HepG2 (cell line): Measurements from ENCODE around the gene IGFBP6. TPM values are rescaled to one million over a fixed set of nuclear protein-coding genes. Genes with fewer than 3 reads are reported as not detected.

Experiments
- ATAC-seq: fragments of 200-7000 bp; cut with Tn5 transposase; 3 replicates; pipeline ENCODE4 v1.9.1; 2020; ENCODE audit warnings: mild to moderate bottlenecking, moderate library complexity
- BruUV-seq: library from RNA; stranded (reverse); fragments of 400-500 nt; replicated peaks from 2 replicates; lab custom pipeline; 2021; lab: Mats Ljungman, UMichigan
- CTCF ChIA-PET: fragments of 300-600 bp; formaldehyde crosslinking; extraction: SDS; loops from one replicate; lab custom pipeline; 2021; ENCODE audit warnings: low total read pairs, inconsistent platforms, low intra/inter-chr PET ratio; lab: Yijun Ruan, JAX
- POLR2A ChIA-PET: fragments of 350-600 bp; sonication (Branson Sonifier 250); formaldehyde crosslinking; loops from one replicate; lab custom pipeline; 2020; ENCODE audit warnings: antibody characterized with exemption, inconsistent platforms; lab: Yijun Ruan, JAX
- DNase-seq: peaks from one replicate; pipeline ENCODE4 v3.0.0-alpha.2; 2015; ENCODE audit warnings: low spot score
- FAIRE-seq: peaks from 3 replicates; lab custom pipeline; 2011; peaks lifted over from hg19 to GRCh38; lab: Jason Lieb, UNC
- H2AFZ ChIP-seq: one replicate; pipeline ENCODE4 v1.6.1; 2011; ENCODE audit warnings: low read length, inconsistent platforms
- H3K27ac ChIP-seq: fragments of 300-600 bp; 3 replicates; pipeline ENCODE4 v1.8.0; 2011; ENCODE audit warnings: mixed run types, mild to moderate bottlenecking, mixed read lengths, low read length, inconsistent platforms; ENCODE audit not compliant: insufficient read depth; ENCODE audit errors: extremely low read length
- H3K27me3 ChIP-seq, 2 experiments: fragments of 200-600 bp in 1 of 2; 2 replicates in 1 of 2; 3 replicates in 1 of 2; pipeline versions ENCODE4 v1.6.0 to v1.8.0; 2011; ENCODE audit warnings: low read length in 2 of 2, mild to moderate bottlenecking in 2 of 2, moderate library complexity in 2 of 2, inconsistent platforms in 1 of 2; ENCODE audit not compliant: insufficient read depth in 2 of 2, control insufficient read depth in 1 of 2
- H3K36me3 ChIP-seq, 2 experiments: fragments of 200-600 bp in 1 of 2; replicated peaks in 1 of 2; 2 replicates in 1 of 2; 3 replicates in 1 of 2; pipeline versions ENCODE4 v1.5.1 to v1.8.0; 2011; ENCODE audit warnings: low read length in 2 of 2, inconsistent platforms in 1 of 2; ENCODE audit not compliant: insufficient read depth in 2 of 2, control insufficient read depth in 1 of 2
- H3K4me1 ChIP-seq: 2 replicates; pipeline ENCODE4 v1.5.1; 2012; ENCODE audit warnings: low read length, inconsistent platforms; ENCODE audit not compliant: insufficient read depth
- H3K4me2 ChIP-seq: 2 replicates; pipeline ENCODE4 v1.6.0; 2011; ENCODE audit warnings: low read depth, low read length, inconsistent platforms
- H3K4me3 ChIP-seq, 3 experiments: fragments of 200-600 bp in 1 of 3; sonication (generic), shearing (Covaris generic) in 1 of 3; replicated peaks in 1 of 3; 2 replicates each; pipeline ENCODE4 v1.5.1; 2011 to 2016; ENCODE audit warnings: low read length in 3 of 3, inconsistent platforms in 2 of 3, low read depth in 2 of 3, mild to moderate bottlenecking in 2 of 3, control low read depth in 1 of 3, mixed read lengths in 1 of 3; ENCODE audit not compliant: insufficient read depth in 1 of 3
- H3K79me2 ChIP-seq: one replicate; pipeline ENCODE4 v1.6.1; 2011; ENCODE audit warnings: low read length, inconsistent platforms; ENCODE audit not compliant: insufficient read depth
- H3K9ac ChIP-seq: 2 replicates; pipeline ENCODE4 v1.6.0; 2011; ENCODE audit warnings: mild to moderate bottlenecking, low read depth, low read length, inconsistent platforms; ENCODE audit not compliant: insufficient read depth
- H3K9me3 ChIP-seq: 2 replicates; pipeline ENCODE4 v1.5.1; 2012; ENCODE audit warnings: mild to moderate bottlenecking, low read length
- H4K20me1 ChIP-seq: 2 replicates; pipeline ENCODE4 v1.6.0; 2011; ENCODE audit warnings: inconsistent platforms, mild to moderate bottlenecking, low read length, moderate library complexity; ENCODE audit not compliant: insufficient read depth
- CBX2 ChIP-seq, 2 experiments: fragments of 200-600 bp in 1 of 2; sonication (generic); formaldehyde crosslinking in 1 of 2; IDR thresholded peaks; 2 replicates each; pipeline versions ENCODE4 v1.7.0 to v1.8.1; 2018 to 2022; ENCODE audit warnings: low read depth in 2 of 2, low read length in 1 of 2, mild to moderate bottlenecking in 1 of 2, missing genetic modification reagents in 1 of 2
- DR1 ChIP-seq: sonication (generic); formaldehyde crosslinking; IDR thresholded peaks from 2 replicates; pipeline ENCODE4 v1.8.0; 2021; ENCODE audit warnings: mild to moderate bottlenecking, missing genetic modification reagents, inconsistent platforms
- MIER3 ChIP-seq: IDR thresholded peaks from 2 replicates; pipeline ENCODE4 v1.6.1; 2016; ENCODE audit warnings: missing compliant biosample characterization, borderline replicate concordance
- PITX1 ChIP-seq: sonication (generic); formaldehyde crosslinking; IDR thresholded peaks from 2 replicates; pipeline ENCODE4 v1.5.1; 2020; ENCODE audit warnings: mild to moderate bottlenecking, missing genetic modification reagents
- PRMT3 ChIP-seq: sonication (generic); formaldehyde crosslinking; IDR thresholded peaks from 2 replicates; pipeline ENCODE4 v1.8.1; 2022; ENCODE audit warnings: low read depth, mild to moderate bottlenecking, moderate library complexity, missing genetic modification reagents, borderline replicate concordance
- RORA ChIP-seq: sonication (generic); formaldehyde crosslinking; IDR thresholded peaks from 2 replicates; pipeline ENCODE4 v1.5.0; 2020; ENCODE audit warnings: mild to moderate bottlenecking, missing genetic modification reagents, moderate library complexity
- SIX4 ChIP-seq: sonication (generic); formaldehyde crosslinking; IDR thresholded peaks from 2 replicates; pipeline ENCODE4 v1.4.0; 2020; ENCODE audit warnings: missing genetic modification reagents
- SP2 ChIP-seq: sonication (generic); formaldehyde crosslinking; IDR thresholded peaks from 2 replicates; pipeline ENCODE4 v1.5.1; 2020; ENCODE audit warnings: mild to moderate bottlenecking, missing genetic modification reagents
- SRSF4 ChIP-seq: fragments of 200-400 bp; formaldehyde crosslinking; IDR thresholded peaks from one replicate; pipeline ENCODE4 v1.6.1; 2018; ENCODE audit warnings: mild to moderate bottlenecking, low read depth, low read length, moderate library complexity; ENCODE audit not compliant: poor library complexity, severe bottlenecking
- WIZ ChIP-seq: sonication (generic); formaldehyde crosslinking; IDR thresholded peaks from 2 replicates; pipeline ENCODE4 v1.5.1; 2020; ENCODE audit warnings: mild to moderate bottlenecking, missing genetic modification reagents
- ZBTB40 ChIP-seq, 2 experiments: fragments of 450-650 bp in 1 of 2; sonication (generic) in 1 of 2; formaldehyde crosslinking in 1 of 2; IDR thresholded peaks; 2 replicates each; pipeline versions ENCODE4 v1.6.1 to v1.8.0; 2016 to 2022; ENCODE audit warnings: antibody characterized with exemption in 1 of 2, mild to moderate bottlenecking in 1 of 2, missing genetic modification reagents in 1 of 2
- ZNF251 ChIP-seq: sonication (generic); formaldehyde crosslinking; IDR thresholded peaks from 2 replicates; pipeline ENCODE4 v1.9.0; 2021; ENCODE audit warnings: mild to moderate bottlenecking, missing genetic modification reagents
- ZNF691 ChIP-seq: sonication (generic); formaldehyde crosslinking; IDR thresholded peaks from 2 replicates; pipeline ENCODE4 v1.4.0; 2020; ENCODE audit warnings: missing genetic modification reagents, low read depth, mild to moderate bottlenecking, borderline replicate concordance
- WGBS: methylation state at CpG from one replicate; pipeline ENCODE4 v1.1.6; 2017; ENCODE audit warnings: low lambda C conversion rate; 5-methylcytosine and 5-hydroxymethylcytosine counted together
- in situ Hi-C: cut with HindIII; loops from 2 replicates; pipeline ENCODE4 v1.10.0; 2017; ENCODE audit warnings: low pct_unique_long_range_greater_than_20kb; ENCODE audit not compliant: extremely low pct_ligation_motif_present
- intact Hi-C: fragments of 100-400 bp; cut with micrococcal nuclease; formaldehyde crosslinking; loops from one replicate; pipeline ENCODE4 v1.10.0; 2022; ENCODE audit not compliant: unreplicated experiment
- polyA plus RNA-seq, 8 experiments: library from polyadenylated mRNA; depleted of rRNA in 3 of 8; stranded (reverse) in 7 of 8; unstranded in 1 of 8; fragments of >200 nt; fragmentation: Illumina TruSeq in 4 of 8; extraction: Trizol in 4 of 8; gene quantifications; 2 replicates each; pipeline versions ENCODE4 v1.2.1 to v1.2.3, GENCODE V29; 2011 to 2016; ENCODE audit warnings: low read depth in 4 of 8, missing spikeins in 1 of 8, mixed read lengths in 1 of 8; ENCODE audit not compliant: insufficient read depth in 1 of 8
- total RNA-seq, 5 experiments: library from RNA; depleted of rRNA; stranded (reverse); fragments of >200 nt; fragmentation: Illumina TruSeq; extraction: Trizol; gene quantifications; 2 replicates each; pipeline ENCODE4 v1.2.3, GENCODE V29; 2016; ENCODE audit warnings: low read depth in 1 of 5

Gene IGFBP6
- total and polyA plus RNA-seq, 2 of the 13 experiments (the other 11 are each of a cell fraction or from before 2014, with no cell fraction given) = 3.9 to 25.2 TPM

GRCh38 chr12:53067993-53068770, 29.3 kb upstream of the IGFBP6 start:
- no peak overlapping the region for H3K4me3 ChIP-seq
- no TSS peak for BruUV-seq
- ATAC-seq (no peak), FAIRE-seq (no peak), DNase-seq (no peak)
- H3K27ac ChIP-seq = no peak overlapping the region
- H3K79me2 ChIP-seq = no peaks in the 10 kb centered on the region
- peaks cover 0 to 10% of the 10 kb centered on the region in 2 experiments; a peak in 2 of 5 replicates for H3K36me3 ChIP-seq
- intact Hi-C loops = no loop called here
- H2AFZ ChIP-seq = no peak overlapping the region
- no peaks in the 10 kb centered on the region for H3K9me3 ChIP-seq
- POLR2A ChIA-PET = interaction anchor here (1.4 to 4.6 kb wide), 3 partner anchors 11 to 33 kb away, joined by 4 to 47 read pairs (median 6); partner anchors contain the start of genes SOAT2 and SPRYD3
- H3K4me1 ChIP-seq = peaks cover 20% of the 10 kb centered on the region
- no peak overlapping the region for H3K9ac ChIP-seq
- H3K27me3 ChIP-seq = no peaks in the 10 kb centered on the region
- WGBS = 91% methylated on average over 13 of the region's 13 CpGs
- in situ Hi-C loops = no loop called here
- CTCF ChIA-PET = no interaction called here
- H4K20me1 ChIP-seq = no peaks in the 10 kb centered on the region
- H3K4me2 ChIP-seq = no peak overlapping the region
- TF ChIP-seq CBX2 (IDR thresholded peaks at IDR 0.05; ENCODE audit: low read depth, low read length) (no peak), CBX2 (CRISPR knock-in tag; IDR thresholded peaks at IDR 0.05; ENCODE audit: low read depth) (no peak), RORA (CRISPR knock-in tag) (no peak), PRMT3 (CRISPR knock-in tag) (no peak), MIER3 (CRISPR knock-in tag) (no peak), DR1 (CRISPR knock-in tag) (no peak), SRSF4 (no peak), PITX1 (no peak), WIZ (CRISPR knock-in tag) (no peak), SIX4 (CRISPR knock-in tag) (no peak), ZNF251 (CRISPR knock-in tag) (no peak), SP2 (CRISPR knock-in tag) (no peak), ZBTB40 (IDR thresholded peaks at IDR 0.05) (no peak), ZBTB40 (CRISPR knock-in tag; IDR thresholded peaks at IDR 0.05) (no peak), ZNF691 (CRISPR knock-in tag) (no peak)
